ENCODE measurements around the gene TMEM184A. TPM values are rescaled to one million over a fixed set of nuclear protein-coding genes. Genes with fewer than 3 reads are reported as not detected.
A peak's percentile ranks its signal among the peaks of the same experiment; 100 is the strongest.

Gene TMEM184A
- total RNA-seq, 1 donor from 2014 or later = 0.03 TPM

- Mint-ChIP-seq H3K4me3 (peak within 1 kb of the TSS; percentile 89), H3K27ac (peak within 1 kb of the TSS; percentile 81), H3K27me3 (ENCODE audit: insufficient read depth) (no peaks in the 10 kb centered on the region), H3K36me3 (ENCODE audit: low read depth) (peaks cover 24% of the 10 kb centered on the region), H3K4me1 (ENCODE audit: low read depth) (peaks cover 31% of the 10 kb centered on the region), H3K9me3 (no peaks in the 10 kb centered on the region)
- intact Hi-C loops (cut with micrococcal nuclease) = loop anchor here (1.0 to 10.0 kb wide), 9 partner anchors 38 to 985 kb away; partner anchors contain the start of genes BRAT1, CHST12, EIF3B and GET4
- peak; percentile 86 for DNase-seq (ENCODE audit: low spot score)
These were observed 14.0 kb upstream of the TMEM184A start, which contains the start of gene PSMG3 for GRCh38 chr7:1569833-1570632. Gene PSMG3 (minus strand): TSS chr7:1570032. CDS start chr7:1569339, 693 bp downstream.

GRCh38 chr7:1569440-1569832 lies 13.4 kb upstream of the TMEM184A start:
- Mint-ChIP-seq H3K4me1 (ENCODE audit: low read depth) (peaks cover 31% of the 10 kb centered on the region), H3K27ac (peak overlapping the region; percentile 81), H3K36me3 (ENCODE audit: low read depth) (peaks cover 24% of the 10 kb centered on the region), H3K9me3 (no peaks in the 10 kb centered on the region), H3K4me3 (peak overlapping the region; percentile 86), H3K27me3 (ENCODE audit: insufficient read depth) (no peaks in the 10 kb centered on the region)
- intact Hi-C loops (cut with micrococcal nuclease) = no loop called here
- no peak for DNase-seq (ENCODE audit: low spot score)

- Mint-ChIP-seq H3K4me3 (peak overlapping the region; percentile 86), H3K27ac (peak overlapping the region; percentile 81), H3K27me3 (ENCODE audit: insufficient read depth) (no peaks in the 10 kb centered on the region), H3K9me3 (no peaks in the 10 kb centered on the region), H3K4me1 (ENCODE audit: low read depth) (peaks cover 31% of the 10 kb centered on the region), H3K36me3 (ENCODE audit: low read depth) (peaks cover 24% of the 10 kb centered on the region)
- no peak for DNase-seq (ENCODE audit: low spot score)
- intact Hi-C loops (cut with micrococcal nuclease) = no loop called here
These were observed 13.0 kb upstream of the TMEM184A start for GRCh38 chr7:1569016-1569415.

GRCh38 chr7:1567896-1568510 lies 12.0 kb upstream of the TMEM184A start:
- no peak for DNase-seq (ENCODE audit: low spot score)
- H3K27me3 Mint-ChIP-seq (ENCODE audit: insufficient read depth) = no peaks in the 10 kb centered on the region
- H3K36me3 Mint-ChIP-seq (ENCODE audit: low read depth) = peaks cover 22% of the 10 kb centered on the region
- peak overlapping the region; percentile 86 for H3K4me3 Mint-ChIP-seq
- H3K4me1 Mint-ChIP-seq (ENCODE audit: low read depth) = peaks cover 27% of the 10 kb centered on the region
- no peak overlapping the region for H3K27ac Mint-ChIP-seq
- no peaks in the 10 kb centered on the region for H3K9me3 Mint-ChIP-seq
- intact Hi-C loops (cut with micrococcal nuclease) = no loop called here

- H3K4me1 Mint-ChIP-seq (ENCODE audit: low read depth) = peaks cover 20% of the 10 kb centered on the region
- peak overlapping the region; percentile 7 for H3K4me3 Mint-ChIP-seq
- intact Hi-C loops (cut with micrococcal nuclease) = no loop called here
- DNase-seq (ENCODE audit: low spot score) = no peak
- H3K9me3 Mint-ChIP-seq = no peaks in the 10 kb centered on the region
- H3K27ac Mint-ChIP-seq = no peak overlapping the region
- no peaks in the 10 kb centered on the region for H3K27me3 Mint-ChIP-seq (ENCODE audit: insufficient read depth)
- peaks cover 21% of the 10 kb centered on the region for H3K36me3 Mint-ChIP-seq (ENCODE audit: low read depth)
These were observed 11.2 kb upstream of the TMEM184A start for GRCh38 chr7:1567049-1567771.

GRCh38 chr7:1566687-1567048 lies 10.7 kb upstream of the TMEM184A start:
- peaks cover 14% of the 10 kb centered on the region for H3K4me1 Mint-ChIP-seq (ENCODE audit: low read depth)
- no peaks in the 10 kb centered on the region for H3K27me3 Mint-ChIP-seq (ENCODE audit: insufficient read depth)
- peaks cover 21% of the 10 kb centered on the region for H3K36me3 Mint-ChIP-seq (ENCODE audit: low read depth)
- peak overlapping the region; percentile 3 for H3K4me3 Mint-ChIP-seq
- H3K27ac Mint-ChIP-seq = no peak overlapping the region
- no peaks in the 10 kb centered on the region for H3K9me3 Mint-ChIP-seq
- intact Hi-C loops (cut with micrococcal nuclease) = no loop called here
- no peak for DNase-seq (ENCODE audit: low spot score)

- Mint-ChIP-seq H3K4me3 (no peak overlapping the region), H3K27me3 (ENCODE audit: insufficient read depth) (no peaks in the 10 kb centered on the region), H3K36me3 (ENCODE audit: low read depth) (peaks cover 19% of the 10 kb centered on the region), H3K4me1 (ENCODE audit: low read depth) (peaks cover 12% of the 10 kb centered on the region), H3K9me3 (no peaks in the 10 kb centered on the region), H3K27ac (no peak overlapping the region)
- intact Hi-C loops (cut with micrococcal nuclease) = no loop called here
- no peak for DNase-seq (ENCODE audit: low spot score)
These were observed 8.6 kb upstream of the TMEM184A start for GRCh38 chr7:1564603-1565022.

- intact Hi-C loops (cut with micrococcal nuclease) = no loop called here
- DNase-seq (ENCODE audit: low spot score) = no peak
- Mint-ChIP-seq H3K36me3 (ENCODE audit: low read depth) (peaks cover 19% of the 10 kb centered on the region), H3K4me3 (no peak overlapping the region), H3K4me1 (ENCODE audit: low read depth) (peaks cover 11% of the 10 kb centered on the region), H3K9me3 (no peaks in the 10 kb centered on the region), H3K27ac (no peak overlapping the region), H3K27me3 (ENCODE audit: insufficient read depth) (no peaks in the 10 kb centered on the region)
These were observed 8.1 kb upstream of the TMEM184A start for GRCh38 chr7:1563981-1564602.

GRCh38 chr7:1562597-1563051 lies 6.6 kb upstream of the TMEM184A start:
- Mint-ChIP-seq H3K36me3 (ENCODE audit: low read depth) (peaks cover 8% of the 10 kb centered on the region), H3K4me3 (no peak overlapping the region), H3K4me1 (ENCODE audit: low read depth) (no peaks in the 10 kb centered on the region), H3K27me3 (ENCODE audit: insufficient read depth) (no peaks in the 10 kb centered on the region), H3K9me3 (no peaks in the 10 kb centered on the region), H3K27ac (no peak overlapping the region)
- DNase-seq (ENCODE audit: low spot score) = no peak
- intact Hi-C loops (cut with micrococcal nuclease) = no loop called here

GRCh38 chr7:1562116-1562515 lies 6.1 kb upstream of the TMEM184A start:
- Mint-ChIP-seq H3K9me3 (no peaks in the 10 kb centered on the region), H3K4me1 (ENCODE audit: low read depth) (no peaks in the 10 kb centered on the region), H3K4me3 (no peak overlapping the region), H3K27ac (no peak overlapping the region), H3K27me3 (ENCODE audit: insufficient read depth) (no peaks in the 10 kb centered on the region), H3K36me3 (ENCODE audit: low read depth) (peaks cover 4% of the 10 kb centered on the region)
- intact Hi-C loops (cut with micrococcal nuclease) = no loop called here
- DNase-seq (ENCODE audit: low spot score) = no peak

GRCh38 chr7:1561036-1561940 lies 5.3 kb upstream of the TMEM184A start:
- no peaks in the 10 kb centered on the region for H3K9me3 Mint-ChIP-seq
- H3K27ac Mint-ChIP-seq = no peak overlapping the region
- no peak overlapping the region for H3K4me3 Mint-ChIP-seq
- no peaks in the 10 kb centered on the region for H3K4me1 Mint-ChIP-seq (ENCODE audit: low read depth)
- DNase-seq (ENCODE audit: low spot score) = no peak
- H3K36me3 Mint-ChIP-seq (ENCODE audit: low read depth) = no peaks in the 10 kb centered on the region
- intact Hi-C loops (cut with micrococcal nuclease) = no loop called here
- H3K27me3 Mint-ChIP-seq (ENCODE audit: insufficient read depth) = no peaks in the 10 kb centered on the region

GRCh38 chr7:1560620-1561031 lies 4.6 kb upstream of the TMEM184A start:
- H3K36me3 Mint-ChIP-seq (ENCODE audit: low read depth) = no peaks in the 10 kb centered on the region
- no peaks in the 10 kb centered on the region for H3K27me3 Mint-ChIP-seq (ENCODE audit: insufficient read depth)
- no peak overlapping the region for H3K27ac Mint-ChIP-seq
- no peak for DNase-seq (ENCODE audit: low spot score)
- intact Hi-C loops (cut with micrococcal nuclease) = no loop called here
- H3K9me3 Mint-ChIP-seq = no peaks in the 10 kb centered on the region
- no peaks in the 10 kb centered on the region for H3K4me1 Mint-ChIP-seq (ENCODE audit: low read depth)
- H3K4me3 Mint-ChIP-seq = no peak overlapping the region
